H54 (cell line): ENCODE data around the gene MYBPH.

Experiments used
- DNase-seq: peaks from one replicate; pipeline ENCODE4 v3.0.0; 2011; ENCODE audit warnings: low spot score, mixed read lengths; ENCODE audit not compliant: insufficient read length
- FAIRE-seq: peaks from 3 replicates; lab custom pipeline; 2011; peaks lifted over from hg19 to GRCh38; lab: Jason Lieb, UNC
- POLR2A ChIP-seq: IDR thresholded peaks from 2 replicates; pipeline ENCODE4 v1.6.1; 2011; ENCODE audit warnings: low read depth, mild to moderate bottlenecking, low read length

The MYBPH gene

GRCh38 chr1:203188686-203189232, 13.1 kb upstream of the MYBPH start:
- FAIRE-seq (no peak), DNase-seq (no peak)
- no peak for TF ChIP-seq POLR2A

- no peak for TF ChIP-seq POLR2A
- DNase-seq (no peak), FAIRE-seq (no peak)
These were observed 12.2 kb upstream of the MYBPH start for GRCh38 chr1:203187689-203188264.

- no peak for FAIRE-seq
- no peak for TF ChIP-seq POLR2A
- DNase-seq: no peak
These were observed 11.7 kb upstream of the MYBPH start for GRCh38 chr1:203187304-203187685.

- DNase-seq (no peak), FAIRE-seq (no peak)
- TF ChIP-seq POLR2A: no peak
These were observed 11.0 kb upstream of the MYBPH start, which contains the start of gene CHI3L1 for GRCh38 chr1:203186446-203187303. CHI3L1 (minus strand) TSS chr1:203186704; CDS start chr1:203186623, 81 bp downstream.

- FAIRE-seq (no peak), DNase-seq (no peak)
- TF ChIP-seq POLR2A: no peak
These were observed 10.4 kb upstream of the MYBPH start for GRCh38 chr1:203186091-203186445.

- TF ChIP-seq POLR2A: no peak
- FAIRE-seq (no peak), DNase-seq (no peak)
These were observed 10.0 kb upstream of the MYBPH start for GRCh38 chr1:203185585-203185984.

GRCh38 chr1:203185061-203185461, 9.4 kb upstream of the MYBPH start:
- DNase-seq (no peak), FAIRE-seq (no peak)
- no peak for TF ChIP-seq POLR2A

GRCh38 chr1:203184467-203184866, 8.8 kb upstream of the MYBPH start:
- no peak for DNase-seq
- no peak for TF ChIP-seq POLR2A

GRCh38 chr1:203183828-203184227, 8.2 kb upstream of the MYBPH start:
- DNase-seq (no peak), FAIRE-seq (no peak)
- TF ChIP-seq POLR2A: no peak

More at GRCh38 chr1:203184467-203184866, 8.8 kb upstream of the MYBPH start:
- no peak for FAIRE-seq

- no peak for DNase-seq
- no peak for TF ChIP-seq POLR2A
- FAIRE-seq: no peak
These were observed 6.8 kb upstream of the MYBPH start for GRCh38 chr1:203182387-203182953.

- no peak for TF ChIP-seq POLR2A
- no peak for DNase-seq
- no peak for FAIRE-seq
These were observed 6.2 kb upstream of the MYBPH start for GRCh38 chr1:203181586-203182386.

- TF ChIP-seq POLR2A: no peak
- DNase-seq (no peak), FAIRE-seq (no peak)
These were observed 5.1 kb upstream of the MYBPH start for GRCh38 chr1:203180611-203181330.

GRCh38 chr1:203179667-203180005, 4.0 kb upstream of the MYBPH start:
- no peak for FAIRE-seq
- no peak for TF ChIP-seq POLR2A
- no peak for DNase-seq
